Large intestine (tissue), 3 donors: ENCODE measurements around the gene ZNF354B. TPM values are rescaled to one million over a fixed set of nuclear protein-coding genes. Genes with fewer than 3 reads are reported as not detected.
"Not testable (repeated sequence)": the region's sequence is repeated elsewhere in the genome, so short reads cannot be mapped to it uniquely, and the experiment has no call there.

ENCODE experiments used
- DNase-seq, 2 donors: peaks; one replicate each; pipeline versions ENCODE4 v3.0.0 to v3.0.0-alpha.2; 2013
- H3K27ac ChIP-seq: one replicate; pipeline ENCODE4 v1.5.1; 2013; ENCODE audit warnings: low read length
- H3K27me3 ChIP-seq: 2 replicates; pipeline ENCODE4 v1.6.1; 2013; ENCODE audit warnings: low read length; ENCODE audit not compliant: control insufficient read depth, insufficient read depth
- H3K36me3 ChIP-seq: 2 replicates; pipeline ENCODE4 v1.6.1; 2013; ENCODE audit warnings: low read length; ENCODE audit not compliant: control insufficient read depth, insufficient read depth
- H3K4me1 ChIP-seq: one replicate; pipeline ENCODE4 v1.6.1; 2013; ENCODE audit warnings: low read length; ENCODE audit not compliant: control insufficient read depth, insufficient read depth
- H3K4me3 ChIP-seq: one replicate; pipeline ENCODE4 v1.5.1; 2013; ENCODE audit warnings: low read length
- H3K9me3 ChIP-seq: one replicate; pipeline ENCODE4 v1.6.1; 2013; ENCODE audit warnings: mild to moderate bottlenecking, low read depth, low read length, moderate library complexity; ENCODE audit not compliant: control insufficient read depth
- WGBS: methylation state at CpG from one replicate; pipeline ENCODE4 v1.1.5; 2013; ENCODE audit warnings: low lambda C conversion rate; ENCODE audit not compliant: insufficient coverage; 5-methylcytosine and 5-hydroxymethylcytosine counted together
- polyA plus RNA-seq: library from polyadenylated mRNA; unstranded; fragments of 120-200 nt; gene quantifications from one replicate; pipeline ENCODE4 v1.2.1, GENCODE V29; 2013

The ZNF354B gene
- polyA plus RNA-seq, 1 donor = 31.0 TPM

DNA sequence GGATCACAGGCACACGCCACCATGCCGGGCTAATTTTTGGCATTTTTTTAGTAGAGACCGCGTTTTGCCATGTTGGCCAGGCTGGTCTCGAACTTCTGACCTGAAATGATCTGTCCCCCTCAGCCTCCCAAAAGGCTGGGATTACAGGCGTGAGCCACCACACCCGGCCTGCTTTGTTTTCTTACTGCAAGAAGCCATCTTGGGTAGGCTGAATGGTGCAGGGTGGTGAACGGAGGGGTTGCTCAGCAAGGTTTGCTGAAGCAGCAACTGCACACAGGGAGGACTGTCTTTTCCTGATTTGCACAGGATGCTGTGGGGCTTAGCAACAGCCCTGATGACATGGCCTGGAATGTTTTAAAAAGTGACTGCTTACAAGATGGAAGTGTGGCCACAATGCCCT, 10.7 kb downstream of the ZNF354B start:
- WGBS = no CpG with 5 or more reads among the region's 8 CpGs
- no peak for DNase-seq
- H3K9me3 ChIP-seq = peaks cover 27% of the 10 kb centered on the region
- H3K27me3 ChIP-seq = no peaks in the 10 kb centered on the region
- peaks cover 79% of the 10 kb centered on the region for H3K36me3 ChIP-seq
- H3K27ac ChIP-seq = no peak overlapping the region
- H3K4me1 ChIP-seq = no peaks in the 10 kb centered on the region
- H3K4me3 ChIP-seq = no peak overlapping the region

DNA sequence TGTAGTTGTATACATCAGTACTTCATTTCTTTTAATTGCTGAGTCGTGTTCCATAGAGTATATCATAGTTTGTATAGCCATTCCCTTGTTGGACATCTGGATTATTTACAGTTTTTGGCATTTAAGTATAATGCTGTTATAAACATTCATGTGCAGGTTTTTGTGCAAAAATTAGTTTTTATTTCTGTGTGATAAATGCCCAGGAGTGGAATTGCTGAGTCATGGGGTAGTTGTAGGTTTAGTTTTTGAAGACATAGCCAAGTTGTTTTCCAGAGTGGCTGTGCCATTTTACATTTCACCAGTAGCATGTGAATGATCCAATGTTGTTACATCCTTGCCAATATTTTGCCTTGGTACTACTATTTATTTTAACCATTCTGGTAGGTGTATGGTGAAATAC, 12.5 kb downstream of the ZNF354B start:
- peaks cover 36% of the 10 kb centered on the region for H3K9me3 ChIP-seq
- no peak for DNase-seq
- no peak overlapping the region for H3K27ac ChIP-seq
- H3K4me1 ChIP-seq = no peaks in the 10 kb centered on the region
- no CpG with 5 or more reads among the region's 1 CpG for WGBS
- H3K36me3 ChIP-seq = peaks cover 77% of the 10 kb centered on the region
- no peaks in the 10 kb centered on the region for H3K27me3 ChIP-seq
- no peak overlapping the region for H3K4me3 ChIP-seq

GRCh38 chr5:178883115-178883694, 23.5 kb downstream of the ZNF354B start:
- peaks cover 52% of the 10 kb centered on the region for H3K9me3 ChIP-seq
- H3K4me1 ChIP-seq, DNase-seq, H3K27me3 ChIP-seq, H3K27ac ChIP-seq, H3K4me3 ChIP-seq: not testable (repeated sequence)
- peaks cover 52% of the 10 kb centered on the region for H3K36me3 ChIP-seq
- 100% methylated on average over 1 of the region's 4 CpGs for WGBS

GRCh38 chr5:178883815-178884430, 24.2 kb downstream of the ZNF354B start:
- Histone ChIP-seq H3K4me1 (no peaks in the 10 kb centered on the region), H3K27me3 (no peaks in the 10 kb centered on the region), H3K36me3 (peaks cover 48% of the 10 kb centered on the region), H3K4me3 (no peak overlapping the region), H3K27ac (no peak overlapping the region), H3K9me3 (peaks cover 50% of the 10 kb centered on the region)
- DNase-seq = no peak
- no CpG with 5 or more reads among the region's 6 CpGs for WGBS

GRCh38 chr5:178895615-178896571, 36.1 kb downstream of the ZNF354B start, which contains the start of gene ZFP2:
Gene ZFP2, plus strand, starts transcription at chr5:178895913. Its CDS starts 35,401 bp downstream, at chr5:178931314.
- no peaks in the 10 kb centered on the region for H3K4me1 ChIP-seq
- no CpG with 5 or more reads among the region's 79 CpGs for WGBS
- H3K4me3 ChIP-seq = peak within 1 kb of the TSS; percentile 72
- H3K27ac ChIP-seq = peak within 1 kb of the TSS; percentile 56
- no peaks in the 10 kb centered on the region for H3K27me3 ChIP-seq
- DNase-seq = peak; percentile 59 to 88
- no peaks in the 10 kb centered on the region for H3K9me3 ChIP-seq
- H3K36me3 ChIP-seq = no peaks in the 10 kb centered on the region

DNA sequence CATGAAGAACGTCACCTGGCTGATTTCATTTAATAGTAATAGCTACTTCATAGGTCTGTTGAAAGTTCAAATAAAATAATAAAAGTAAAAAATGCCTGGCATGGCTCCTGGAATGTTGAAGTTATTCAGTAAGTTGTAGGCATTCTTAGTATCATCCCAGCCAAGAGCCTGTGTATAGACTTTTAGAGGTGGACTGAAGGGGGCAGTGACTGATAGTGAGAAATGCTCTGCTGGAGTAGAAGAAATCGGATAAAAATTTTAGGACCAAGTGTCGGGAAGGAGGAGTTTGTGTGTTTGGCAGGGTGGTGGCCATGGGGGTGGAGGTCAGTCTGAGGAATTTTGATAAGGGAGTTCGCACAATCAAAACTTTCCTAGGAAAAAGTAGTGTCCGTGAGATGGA, 39.5 kb downstream of the ZNF354B start:
- no peak for DNase-seq
- H3K27ac ChIP-seq = no peak overlapping the region
- peaks cover 4% of the 10 kb centered on the region for H3K9me3 ChIP-seq
- WGBS = 96% methylated on average over 2 of the region's 5 CpGs
- H3K4me3 ChIP-seq = no peak overlapping the region
- no peaks in the 10 kb centered on the region for H3K4me1 ChIP-seq
- H3K27me3 ChIP-seq = no peaks in the 10 kb centered on the region
- H3K36me3 ChIP-seq = no peaks in the 10 kb centered on the region

GRCh38 chr5:178902849-178903248, 43.1 kb downstream of the ZNF354B start:
- Histone ChIP-seq H3K27me3 (no peaks in the 10 kb centered on the region), H3K36me3 (no peaks in the 10 kb centered on the region), H3K27ac (no peak overlapping the region), H3K4me3 (no peak overlapping the region), H3K9me3 (peaks cover 21% of the 10 kb centered on the region), H3K4me1 (no peaks in the 10 kb centered on the region)
- 100% methylated on average over 1 of the region's 3 CpGs for whole genome bisulfite sequencing
- no peak for DNase-seq

DNA sequence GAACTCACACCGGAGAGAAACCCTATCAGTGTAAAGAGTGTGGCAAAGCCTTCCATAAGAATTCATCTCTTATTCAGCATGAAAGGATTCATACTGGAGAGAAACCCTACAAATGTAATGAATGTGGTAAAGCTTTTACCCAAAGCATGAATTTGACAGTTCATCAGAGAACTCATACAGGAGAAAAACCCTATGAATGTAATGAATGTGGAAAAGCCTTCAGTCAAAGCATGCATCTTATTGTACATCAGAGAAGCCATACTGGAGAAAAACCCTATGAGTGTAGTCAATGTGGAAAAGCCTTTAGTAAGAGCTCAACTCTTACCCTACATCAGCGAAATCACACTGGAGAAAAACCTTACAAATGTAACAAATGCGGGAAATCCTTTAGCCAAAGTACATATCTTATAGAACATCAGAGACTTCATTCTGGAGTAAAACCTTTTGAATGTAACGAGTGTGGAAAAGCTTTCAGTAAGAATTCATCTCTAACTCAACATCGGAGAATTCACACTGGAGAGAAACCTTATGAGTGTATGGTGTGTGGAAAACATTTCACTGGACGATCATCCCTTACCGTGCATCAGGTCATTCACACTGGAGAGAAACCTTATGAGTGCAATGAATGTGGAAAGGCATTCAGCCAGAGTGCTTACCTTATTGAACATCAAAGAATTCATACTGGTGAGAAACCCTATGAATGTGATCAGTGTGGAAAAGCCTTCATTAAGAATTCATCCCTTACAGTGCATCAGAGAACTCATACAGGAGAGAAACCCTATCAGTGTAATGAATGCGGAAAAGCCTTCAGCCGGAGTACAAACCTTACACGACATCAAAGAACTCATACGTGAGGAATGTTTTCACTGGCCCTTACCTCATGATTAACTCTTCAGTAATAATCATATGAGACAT, 72.3 kb downstream of the ZNF354B start:
- no peak overlapping the region for H3K27ac ChIP-seq
- no peak overlapping the region for H3K4me3 ChIP-seq
- no peak for DNase-seq
- WGBS = no CpG with 5 or more reads among the region's 11 CpGs
- H3K9me3 ChIP-seq = peaks cover 40% of the 10 kb centered on the region
- no peaks in the 10 kb centered on the region for H3K27me3 ChIP-seq
- H3K4me1 ChIP-seq = no peaks in the 10 kb centered on the region
- H3K36me3 ChIP-seq = no peaks in the 10 kb centered on the region
